ENCODE data around the gene CLEC16A.

Gene CLEC16A

DNA sequence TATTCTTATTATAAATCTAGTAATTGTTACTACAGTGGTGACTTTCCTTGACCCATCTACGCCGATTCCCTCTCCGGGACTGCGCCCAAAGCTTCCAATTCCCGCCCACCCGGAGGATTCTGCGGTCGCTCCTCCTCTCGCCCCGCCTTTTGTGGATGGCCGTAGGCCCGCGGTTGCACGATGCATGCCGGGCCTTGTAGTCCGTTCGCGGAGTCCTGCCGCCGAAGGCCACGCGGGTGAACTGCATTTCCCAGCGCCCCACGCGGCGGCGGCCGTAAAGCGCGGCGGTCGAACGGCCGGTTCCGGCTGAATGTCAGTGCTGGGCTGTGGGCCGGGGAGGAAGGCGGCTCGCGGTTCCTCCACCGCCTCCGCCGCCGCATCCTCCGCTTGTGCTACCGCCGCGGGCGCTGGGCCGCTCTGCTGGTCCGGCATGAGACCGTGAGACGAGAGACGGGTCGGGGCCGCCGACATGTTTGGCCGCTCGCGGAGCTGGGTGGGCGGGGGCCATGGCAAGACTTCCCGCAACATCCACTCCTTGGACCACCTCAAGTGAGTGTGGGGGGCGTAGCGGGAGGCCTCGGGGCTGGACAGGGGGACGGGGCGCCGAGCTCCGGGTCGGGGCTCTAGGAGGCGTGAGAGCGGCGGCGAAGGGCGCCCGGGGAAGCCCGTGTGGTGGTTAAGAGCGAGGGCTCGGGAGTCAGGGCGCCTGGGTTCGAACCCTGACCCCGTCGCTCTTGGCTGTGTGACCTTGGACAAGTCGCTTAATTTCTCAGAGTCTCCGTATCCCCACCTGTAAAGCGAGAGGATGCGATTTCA lies at the start of gene CLEC16A:
Gene CLEC16A, plus strand, starts transcription at position 316 of the 816 bp plus-strand sequence. Its CDS starts 154 bp downstream, at position 470.
- peak; percentile 97 to 98 for DNase-seq
- TF ChIP-seq GATA1 (IDR thresholded peaks at IDR 0.05; ENCODE audit: low read depth, low read length) = no peak
- peak; percentile 76 for TF ChIP-seq POLR2A (IDR thresholded peaks at IDR 0.05; ENCODE audit: low read length)

DNA sequence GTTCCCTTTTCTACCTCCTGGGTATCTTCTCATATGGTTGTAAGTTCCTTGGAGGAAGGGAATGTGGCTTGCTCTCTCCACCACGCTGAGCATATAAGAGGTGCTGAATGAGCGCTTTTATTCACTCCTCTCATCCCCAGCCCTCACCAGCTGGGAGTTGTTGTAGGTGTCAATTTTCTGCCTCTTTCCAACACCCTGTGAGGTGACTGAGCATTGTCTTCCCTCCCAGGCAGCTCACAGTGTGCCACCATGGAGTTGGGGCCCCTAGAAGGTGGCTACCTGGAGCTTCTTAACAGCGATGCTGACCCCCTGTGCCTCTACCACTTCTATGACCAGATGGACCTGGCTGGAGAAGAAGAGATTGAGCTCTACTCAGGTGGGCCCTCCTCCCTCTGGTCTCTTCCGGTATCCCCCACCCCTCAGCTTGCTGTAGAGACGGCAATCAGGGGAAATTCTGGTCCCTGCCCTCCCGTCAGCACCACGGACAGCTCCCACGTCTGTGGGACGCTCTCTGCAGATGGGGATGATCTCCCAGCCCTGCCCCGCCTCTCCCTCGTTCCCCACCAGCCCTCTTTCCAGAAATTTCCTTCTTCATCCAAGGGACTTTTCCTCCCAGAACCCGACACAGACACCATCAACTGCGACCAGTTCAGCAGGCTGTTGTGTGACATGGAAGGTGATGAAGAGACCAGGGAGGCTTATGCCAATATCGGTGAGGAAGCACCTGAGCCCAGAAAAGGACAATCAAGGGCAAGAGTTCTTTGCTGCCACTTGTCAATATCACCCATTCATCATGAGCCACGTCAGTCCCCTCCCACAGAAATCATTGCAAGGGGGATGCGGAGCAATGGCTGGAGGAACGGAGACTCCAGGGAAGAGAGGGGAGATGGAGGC lies 49.1 kb upstream of the CLEC16A start:
- TF ChIP-seq POLR2A (IDR thresholded peaks at IDR 0.05; ENCODE audit: low read length) (no peak), GATA1 (IDR thresholded peaks at IDR 0.05; ENCODE audit: low read depth, low read length) (no peak)
- peak; percentile 34 to 57 for DNase-seq

GRCh38 chr16:10896165-10896564 lies 48.2 kb upstream of the CLEC16A start:
- no peak for DNase-seq
- TF ChIP-seq GATA1 (IDR thresholded peaks at IDR 0.05; ENCODE audit: low read depth, low read length) = no peak

GRCh38 chr16:10896723-10897122 lies 47.6 kb upstream of the CLEC16A start:
- no peak for TF ChIP-seq GATA1 (IDR thresholded peaks at IDR 0.05; ENCODE audit: low read depth, low read length)
- no peak for DNase-seq

DNA sequence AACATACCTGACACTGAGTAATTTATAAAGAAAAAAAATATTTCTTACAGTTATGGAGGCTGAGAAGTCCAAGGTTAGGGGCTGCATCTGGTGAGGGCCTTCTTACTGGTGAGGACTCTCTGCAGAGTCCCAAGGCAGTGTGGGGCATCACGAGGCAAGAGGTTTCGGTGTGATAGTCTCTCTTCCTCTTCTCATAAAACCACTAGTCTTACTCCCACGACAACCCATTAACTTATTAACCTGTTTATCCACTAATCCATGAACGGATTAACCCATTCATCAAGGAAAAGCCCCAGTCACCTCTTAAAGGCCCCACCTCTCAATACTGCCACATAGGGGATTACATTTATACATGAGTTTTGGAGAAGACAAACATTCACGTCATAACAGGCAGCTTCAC lies 47.2 kb upstream of the CLEC16A start:
- TF ChIP-seq GATA1 (IDR thresholded peaks at IDR 0.05; ENCODE audit: low read depth, low read length) = no peak
- TF ChIP-seq POLR2A (IDR thresholded peaks at IDR 0.05; ENCODE audit: low read length) = no peak
- DNase-seq = no peak

DNA sequence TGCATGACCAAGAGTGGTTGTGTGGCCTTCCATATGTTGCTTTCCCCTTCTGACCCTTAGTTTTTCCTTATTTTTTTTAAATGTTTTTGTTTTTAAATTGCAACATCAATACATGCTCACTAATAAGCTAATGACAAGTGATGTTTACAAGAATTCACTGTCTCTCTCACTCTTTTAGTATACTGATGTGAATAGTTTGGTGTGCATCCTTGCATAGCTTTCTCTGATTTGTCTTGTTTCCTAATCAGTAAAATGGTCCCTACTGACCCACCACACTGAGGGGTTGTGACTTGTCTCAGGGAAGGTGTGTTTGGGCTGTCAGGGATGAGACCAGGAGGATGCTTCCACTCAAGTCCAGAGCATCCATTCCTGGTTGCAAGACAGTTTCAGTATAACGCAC lies 41.4 kb upstream of the CLEC16A start:
- TF ChIP-seq GATA1 (IDR thresholded peaks at IDR 0.05; ENCODE audit: low read depth, low read length) = no peak
- TF ChIP-seq POLR2A (IDR thresholded peaks at IDR 0.05; ENCODE audit: low read length) = no peak
- DNase-seq = no peak

GRCh38 chr16:10906482-10906881 lies 37.9 kb upstream of the CLEC16A start:
- TF ChIP-seq GATA1 (IDR thresholded peaks at IDR 0.05; ENCODE audit: low read depth, low read length) (no peak), POLR2A (IDR thresholded peaks at IDR 0.05; ENCODE audit: low read length) (no peak)
- DNase-seq = no peak

- TF ChIP-seq GATA1 (IDR thresholded peaks at IDR 0.05; ENCODE audit: low read depth, low read length) (no peak), POLR2A (IDR thresholded peaks at IDR 0.05; ENCODE audit: low read length) (no peak)
- no peak for DNase-seq
Observed at GRCh38 chr16:10906914-10907756, 37.2 kb upstream of the CLEC16A start.

GRCh38 chr16:10907757-10908045 lies 36.7 kb upstream of the CLEC16A start:
- TF ChIP-seq GATA1 (IDR thresholded peaks at IDR 0.05; ENCODE audit: low read depth, low read length) = no peak
- TF ChIP-seq POLR2A (IDR thresholded peaks at IDR 0.05; ENCODE audit: low read length) = no peak
- no peak for DNase-seq

- DNase-seq = no peak
- TF ChIP-seq GATA1 (IDR thresholded peaks at IDR 0.05; ENCODE audit: low read depth, low read length) (no peak), POLR2A (IDR thresholded peaks at IDR 0.05; ENCODE audit: low read length) (no peak)
Observed at GRCh38 chr16:10911267-10911666, 33.1 kb upstream of the CLEC16A start.

- no peak for DNase-seq
- TF ChIP-seq GATA1 (IDR thresholded peaks at IDR 0.05; ENCODE audit: low read depth, low read length) (no peak), POLR2A (IDR thresholded peaks at IDR 0.05; ENCODE audit: low read length) (no peak)
Observed at GRCh38 chr16:10916534-10916933, 27.8 kb upstream of the CLEC16A start.

DNA sequence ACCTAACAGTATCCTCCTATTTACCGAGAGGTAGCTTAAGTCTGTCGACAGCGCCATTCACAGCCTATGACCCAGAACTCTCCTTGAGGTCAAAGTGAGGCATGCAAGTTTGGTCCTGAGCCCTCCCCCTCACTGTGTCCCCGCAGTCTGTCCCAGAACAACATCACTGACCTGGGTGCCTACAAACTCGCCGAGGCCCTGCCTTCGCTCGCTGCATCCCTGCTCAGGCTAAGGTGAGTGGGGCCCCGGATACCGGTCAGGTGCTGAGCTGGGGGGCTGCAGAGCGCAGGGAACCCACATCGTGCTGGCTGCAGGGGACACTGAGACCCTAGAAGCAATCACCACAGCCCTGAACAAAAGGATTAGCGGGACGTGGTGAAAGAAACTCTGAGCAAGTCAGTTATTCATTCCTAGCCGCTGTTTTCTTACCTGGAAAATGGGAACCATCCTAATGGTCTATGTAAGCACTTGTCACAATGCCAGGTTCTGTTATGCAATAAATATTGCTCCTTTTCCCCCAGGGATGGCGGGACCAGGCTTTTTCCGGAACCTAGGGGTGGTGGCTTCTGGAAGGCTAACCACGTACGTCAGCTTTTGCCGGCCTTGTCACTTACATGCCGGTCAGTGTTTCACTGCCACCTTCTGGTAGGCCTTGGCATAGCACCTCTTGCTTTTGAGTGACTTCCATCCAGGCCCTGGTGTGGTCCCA lies 25.9 kb upstream of the CLEC16A start:
- peak; percentile 87 to 92 for DNase-seq
- TF ChIP-seq POLR2A (IDR thresholded peaks at IDR 0.05; ENCODE audit: low read length) (no peak), GATA1 (IDR thresholded peaks at IDR 0.05; ENCODE audit: low read depth, low read length) (no peak)

DNA sequence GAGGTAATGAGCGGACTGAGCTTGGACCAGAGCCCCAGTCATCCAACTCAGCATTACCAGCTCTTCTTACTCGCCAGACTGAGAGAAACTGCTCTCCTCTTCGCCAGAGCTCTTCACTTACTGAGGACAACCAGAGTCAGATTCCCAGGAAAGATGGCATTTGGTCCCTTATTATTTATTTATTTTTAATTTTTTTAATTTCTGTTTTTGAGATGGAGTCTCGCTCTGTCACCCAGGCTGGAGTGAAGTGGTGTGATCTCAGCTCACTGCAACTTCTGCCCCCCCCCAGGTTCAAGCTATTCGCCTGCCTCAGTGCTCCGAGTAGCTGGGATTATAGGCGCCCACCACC lies 25.4 kb upstream of the CLEC16A start:
- TF ChIP-seq GATA1 (IDR thresholded peaks at IDR 0.05; ENCODE audit: low read depth, low read length) (no peak), POLR2A (IDR thresholded peaks at IDR 0.05; ENCODE audit: low read length) (no peak)

More for the DNA sequence above, 25.4 kb upstream of the CLEC16A start:
- no peak for DNase-seq
